MM.1S (cell line): ENCODE results near the gene NCAPH2.

Experiments used
- DNase-seq: peaks from one replicate; pipeline ENCODE4 v3.0.0-alpha.2; 2015
- H2AFZ ChIP-seq: fragments of 300-600 bp; sonication (generic); 2 replicates; pipeline ENCODE4 v1.6.0; 2016; ENCODE audit warnings: antibody characterized with exemption, low read length
- H3F3A ChIP-seq: fragments of 300-600 bp; sonication (generic); 2 replicates; pipeline ENCODE4 v1.6.1; 2016; ENCODE audit warnings: mild to moderate bottlenecking, antibody characterized with exemption, low read length, moderate library complexity, mixed read lengths; ENCODE audit not compliant: insufficient read depth
- H3K27ac ChIP-seq: fragments of 300-600 bp; sonication (generic); 2 replicates; pipeline ENCODE4 v1.5.1; 2016; ENCODE audit warnings: mild to moderate bottlenecking, low read length
- H3K27me3 ChIP-seq: fragments of 300-600 bp; sonication (generic); replicated peaks from 2 replicates; pipeline ENCODE4 v1.6.0; 2016; ENCODE audit warnings: low read length; ENCODE audit not compliant: insufficient read depth
- H3K36me3 ChIP-seq: fragments of 300-600 bp; sonication (generic); replicated peaks from 2 replicates; pipeline ENCODE4 v1.6.1; 2016; ENCODE audit warnings: mild to moderate bottlenecking, low read length, mixed read lengths; ENCODE audit not compliant: insufficient read depth
- H3K4me1 ChIP-seq: fragments of 300-600 bp; sonication (generic); 2 replicates; pipeline ENCODE4 v1.6.1; 2016; ENCODE audit warnings: low read length, mixed read lengths
- H3K4me2 ChIP-seq: fragments of 300-600 bp; sonication (generic); 2 replicates; pipeline ENCODE4 v1.6.0; 2016; ENCODE audit warnings: low read depth, low read length
- H3K4me3 ChIP-seq: fragments of 300-600 bp; sonication (generic); 2 replicates; pipeline ENCODE4 v1.5.1; 2016; ENCODE audit warnings: low read length, mixed read lengths
- H3K79me2 ChIP-seq: fragments of 300-600 bp; sonication (generic); 2 replicates; pipeline ENCODE4 v1.6.1; 2016; ENCODE audit warnings: mixed run types, low read length, mixed read lengths
- H3K9ac ChIP-seq: fragments of 300-600 bp; sonication (generic); 2 replicates; pipeline ENCODE4 v1.6.1; 2016; ENCODE audit warnings: low read length, mixed read lengths
- H3K9me2 ChIP-seq: fragments of 300-600 bp; sonication (generic); replicated peaks from 2 replicates; pipeline ENCODE4 v1.6.1; 2016; ENCODE audit warnings: mild to moderate bottlenecking, low read length, mixed read lengths; ENCODE audit not compliant: insufficient read depth
- H3K9me3 ChIP-seq: fragments of 300-600 bp; sonication (generic); replicated peaks from 2 replicates; pipeline ENCODE4 v1.6.1; 2016; ENCODE audit warnings: mild to moderate bottlenecking, low read length, mixed read lengths; ENCODE audit not compliant: insufficient read depth
- H4K20me1 ChIP-seq: fragments of 300-600 bp; sonication (generic); 2 replicates; pipeline ENCODE4 v1.6.1; 2016; ENCODE audit warnings: mild to moderate bottlenecking, low read length, moderate library complexity, mixed read lengths; ENCODE audit not compliant: insufficient read depth
- EZH2 ChIP-seq: fragments of 300-600 bp; sonication (generic); optimal IDR thresholded peaks from 2 replicates; pipeline ENCODE3; 2017; ENCODE audit warnings: low read depth, mild to moderate bottlenecking, antibody characterized with exemption, low read length, mixed read lengths
- EZH2phosphoT487 ChIP-seq: fragments of 300-600 bp; sonication (generic); IDR thresholded peaks from 2 replicates; pipeline ENCODE4 v1.6.1; 2018; ENCODE audit warnings: antibody characterized with exemption, low read length
- TF ChIP-seq, protein P1 (sequence below): fragments of 300-600 bp; sonication (generic); IDR thresholded peaks from 2 replicates; pipeline ENCODE4 v1.5.1; 2016; ENCODE audit warnings: antibody characterized with exemption, low read length, mixed read lengths

NCAPH2 gene

DNA sequence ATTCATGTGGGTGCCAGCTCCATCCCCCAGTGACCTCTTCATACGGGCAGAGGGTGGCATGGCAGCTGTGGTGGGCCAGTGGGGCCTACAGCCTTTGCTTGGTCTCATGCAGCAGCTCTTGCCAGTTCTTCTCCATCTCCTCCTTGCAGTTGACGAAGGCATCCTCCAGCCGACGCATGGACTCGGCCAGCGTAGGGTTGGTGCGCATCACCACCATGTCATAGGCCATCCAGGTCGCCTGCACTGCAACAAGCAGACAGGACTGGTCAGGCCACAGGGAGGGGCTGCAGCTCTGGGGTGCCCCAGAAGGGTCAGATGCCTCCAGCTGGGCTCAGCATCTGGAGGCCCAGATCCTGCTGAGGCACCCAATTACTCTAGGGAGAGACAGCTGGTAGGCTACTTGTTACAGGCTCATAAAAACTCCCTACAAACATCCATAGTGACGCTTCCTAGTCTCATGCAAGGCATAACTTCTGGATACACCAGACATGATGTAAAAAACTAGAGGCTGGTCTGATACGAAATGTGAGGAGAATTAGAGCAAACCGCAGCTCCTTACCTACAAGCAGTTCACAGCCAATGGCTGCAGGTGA is 43.2 kb downstream of the NCAPH2 start:
- H3K27ac ChIP-seq, result no peak overlapping the region
- no peaks in the 10 kb centered on the region for H3F3A ChIP-seq
- no peaks in the 10 kb centered on the region for H3K9me2 ChIP-seq
- no peak for DNase-seq
- TF ChIP-seq, protein P1, sequence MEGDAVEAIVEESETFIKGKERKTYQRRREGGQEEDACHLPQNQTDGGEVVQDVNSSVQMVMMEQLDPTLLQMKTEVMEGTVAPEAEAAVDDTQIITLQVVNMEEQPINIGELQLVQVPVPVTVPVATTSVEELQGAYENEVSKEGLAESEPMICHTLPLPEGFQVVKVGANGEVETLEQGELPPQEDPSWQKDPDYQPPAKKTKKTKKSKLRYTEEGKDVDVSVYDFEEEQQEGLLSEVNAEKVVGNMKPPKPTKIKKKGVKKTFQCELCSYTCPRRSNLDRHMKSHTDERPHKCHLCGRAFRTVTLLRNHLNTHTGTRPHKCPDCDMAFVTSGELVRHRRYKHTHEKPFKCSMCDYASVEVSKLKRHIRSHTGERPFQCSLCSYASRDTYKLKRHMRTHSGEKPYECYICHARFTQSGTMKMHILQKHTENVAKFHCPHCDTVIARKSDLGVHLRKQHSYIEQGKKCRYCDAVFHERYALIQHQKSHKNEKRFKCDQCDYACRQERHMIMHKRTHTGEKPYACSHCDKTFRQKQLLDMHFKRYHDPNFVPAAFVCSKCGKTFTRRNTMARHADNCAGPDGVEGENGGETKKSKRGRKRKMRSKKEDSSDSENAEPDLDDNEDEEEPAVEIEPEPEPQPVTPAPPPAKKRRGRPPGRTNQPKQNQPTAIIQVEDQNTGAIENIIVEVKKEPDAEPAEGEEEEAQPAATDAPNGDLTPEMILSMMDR, result no peak
- no peak for TF ChIP-seq EZH2phosphoT487
- no peak for TF ChIP-seq EZH2
- no peaks in the 10 kb centered on the region for H3K9me3 ChIP-seq
- H3K4me1 ChIP-seq, result no peaks in the 10 kb centered on the region
- H2AFZ ChIP-seq, result no peak overlapping the region
- H3K36me3 ChIP-seq, result no peaks in the 10 kb centered on the region
- no peaks in the 10 kb centered on the region for H4K20me1 ChIP-seq
- no peak overlapping the region for H3K4me3 ChIP-seq
- H3K4me2 ChIP-seq, result no peak overlapping the region
- H3K79me2 ChIP-seq, result no peaks in the 10 kb centered on the region
- no peak overlapping the region for H3K9ac ChIP-seq
- H3K27me3 ChIP-seq, result peaks cover 22% of the 10 kb centered on the region

DNA sequence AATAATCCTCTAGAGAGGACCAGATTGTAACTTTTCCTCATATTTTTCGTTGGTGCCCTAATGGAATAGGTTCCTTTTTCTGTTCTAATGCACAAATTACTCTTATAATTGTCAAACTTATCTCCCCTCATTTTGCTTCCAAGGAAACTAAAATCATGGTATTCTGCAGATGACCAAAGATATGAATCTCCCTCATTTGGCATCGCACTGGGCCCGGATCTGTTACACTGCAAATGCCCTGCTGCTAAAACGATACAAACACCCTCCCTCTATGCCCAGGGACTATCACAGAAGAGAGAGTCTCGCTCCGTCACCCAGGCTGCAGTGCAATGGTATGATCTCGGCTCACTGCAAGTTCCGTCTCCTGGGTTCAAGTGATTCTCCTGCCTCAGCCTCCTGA is 45.3 kb downstream of the NCAPH2 start:
- Histone ChIP-seq H3K27ac (no peak overlapping the region), H3K4me2 (no peak overlapping the region), H3F3A (no peaks in the 10 kb centered on the region), H3K79me2 (no peaks in the 10 kb centered on the region), H3K4me1 (no peaks in the 10 kb centered on the region), H4K20me1 (no peaks in the 10 kb centered on the region), H3K27me3 (peaks cover 12% of the 10 kb centered on the region), H3K4me3 (no peak overlapping the region), H3K9me3 (no peaks in the 10 kb centered on the region), H3K9me2 (no peaks in the 10 kb centered on the region), H3K36me3 (no peaks in the 10 kb centered on the region), H2AFZ (no peak overlapping the region), H3K9ac (no peak overlapping the region)
- DNase-seq, result no peak
- no peak for TF ChIP-seq EZH2phosphoT487
- TF ChIP-seq, protein P1, result no peak
- no peak for TF ChIP-seq EZH2

DNA sequence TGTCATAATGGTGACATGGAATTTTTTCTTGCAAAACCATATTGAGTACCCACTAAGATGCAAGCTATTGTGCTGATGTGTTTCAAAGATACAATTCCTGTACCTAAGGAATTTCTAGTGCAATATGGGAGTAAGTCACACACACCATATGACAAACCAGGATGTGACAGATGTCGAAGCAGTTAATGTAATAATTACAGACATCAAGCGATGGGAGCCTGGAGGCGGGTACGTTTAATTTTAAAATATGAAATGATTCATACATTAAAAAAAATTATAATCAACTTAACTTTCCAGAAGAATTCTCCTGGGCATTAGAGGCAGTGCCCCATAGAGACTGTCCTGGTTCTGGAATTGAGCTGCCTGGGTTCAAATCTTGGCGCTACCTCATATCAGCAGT is 48.7 kb downstream of the NCAPH2 start:
- H3K36me3 ChIP-seq, result no peaks in the 10 kb centered on the region
- no peaks in the 10 kb centered on the region for H3K9me2 ChIP-seq
- H3F3A ChIP-seq, result no peaks in the 10 kb centered on the region
- no peaks in the 10 kb centered on the region for H3K79me2 ChIP-seq
- H3K4me3 ChIP-seq, result no peak overlapping the region
- no peaks in the 10 kb centered on the region for H3K9me3 ChIP-seq
- no peak overlapping the region for H3K9ac ChIP-seq
- H3K4me2 ChIP-seq, result no peak overlapping the region
- no peak for DNase-seq
- TF ChIP-seq, protein P1, result no peak
- no peak for TF ChIP-seq EZH2phosphoT487
- no peak for TF ChIP-seq EZH2
- peaks cover 4% of the 10 kb centered on the region; the same call in 1 of the 2 replicates for H3K27me3 ChIP-seq
- H3K27ac ChIP-seq, result no peak overlapping the region
- no peaks in the 10 kb centered on the region for H3K4me1 ChIP-seq
- no peak overlapping the region for H2AFZ ChIP-seq
- H4K20me1 ChIP-seq, result no peaks in the 10 kb centered on the region
